Right kidney (tissue), 9 donors: Measurements from ENCODE around the gene GOLGA8S.
"Not testable (repeated sequence)": the region's sequence is repeated elsewhere in the genome, so short reads cannot be mapped to it uniquely, and the experiment has no call there.

ENCODE experiments used
- DNase-seq: peaks from one replicate; pipeline ENCODE4 v3.0.0-alpha.2; 2016
- long read RNA-seq, 8 donors: transcript quantifications; one replicate each; lab custom pipeline, GENCODE V29; 2026

The GOLGA8S gene
- long read RNA-seq, donor 1, result 0 reads
- long read RNA-seq, donor 2, result 0 reads
- long read RNA-seq, donor 3, result 0 reads
- long read RNA-seq, donor 4, result 0 reads
- long read RNA-seq, donor 5, result 0 reads
- long read RNA-seq, donor 6, result 0 reads
- long read RNA-seq, donor 7, result 0 reads
- long read RNA-seq, donor 8, result 0 reads

- DNase-seq, result not testable (repeated sequence)
Measured at GRCh38 chr15:23354448-23354847, at the start of gene GOLGA8S. TSS of gene GOLGA8S (plus strand) at chr15:23354748. CDS start at chr15:23354810, 62 bp downstream.

- DNase-seq, result not testable (repeated sequence)
Measured at GRCh38 chr15:23304805-23305204, 49.7 kb upstream of the GOLGA8S start.

- DNase-seq, result not testable (repeated sequence)
Measured at GRCh38 chr15:23305921-23306320, 48.6 kb upstream of the GOLGA8S start.

- not testable (repeated sequence) for DNase-seq
Measured at GRCh38 chr15:23311233-23311632, 43.3 kb upstream of the GOLGA8S start.

- DNase-seq, result not testable (repeated sequence)
Measured at GRCh38 chr15:23334096-23334495, 20.5 kb upstream of the GOLGA8S start, which contains the start of gene GOLGA6L26. TSS of gene GOLGA6L26 (minus strand) at chr15:23334196. CDS start at chr15:23334135, 61 bp downstream.

- not testable (repeated sequence) for DNase-seq
Measured at GRCh38 chr15:23362622-23363021, 8.1 kb downstream of the GOLGA8S start.

GRCh38 chr15:23364261-23364660 is 9.7 kb downstream of the GOLGA8S start:
- not testable (repeated sequence) for DNase-seq

- DNase-seq, result no peak
Measured at GRCh38 chr15:23370578-23370977, 16.0 kb downstream of the GOLGA8S start.

GRCh38 chr15:23371134-23371533 is 16.6 kb downstream of the GOLGA8S start:
- DNase-seq, result not testable (repeated sequence)

GRCh38 chr15:23371868-23372267 is 17.3 kb downstream of the GOLGA8S start:
- DNase-seq, result not testable (repeated sequence)

- DNase-seq, result no peak
Measured at GRCh38 chr15:23372284-23372683, 17.7 kb downstream of the GOLGA8S start.

- DNase-seq, result not testable (repeated sequence)
Measured at GRCh38 chr15:23372891-23373600, 18.5 kb downstream of the GOLGA8S start.

- DNase-seq, result not testable (repeated sequence)
Measured at GRCh38 chr15:23374226-23374625, 19.7 kb downstream of the GOLGA8S start.

GRCh38 chr15:23378946-23379345 is 24.4 kb downstream of the GOLGA8S start:
- not testable (repeated sequence) for DNase-seq

- not testable (repeated sequence) for DNase-seq
Measured at GRCh38 chr15:23380700-23381099, 26.2 kb downstream of the GOLGA8S start.

- DNase-seq, result not testable (repeated sequence)
Measured at GRCh38 chr15:23381192-23381591, 26.6 kb downstream of the GOLGA8S start.

- no peak for DNase-seq
Measured at GRCh38 chr15:23384371-23384770, 29.8 kb downstream of the GOLGA8S start.

GRCh38 chr15:23385886-23386430 is 31.4 kb downstream of the GOLGA8S start:
- no peak for DNase-seq

- no peak for DNase-seq
Measured at GRCh38 chr15:23387621-23388190, 33.2 kb downstream of the GOLGA8S start.

- no peak for DNase-seq
Measured at GRCh38 chr15:23395030-23395692, 40.6 kb downstream of the GOLGA8S start.

- DNase-seq, result no peak
Measured at GRCh38 chr15:23395832-23396231, 41.3 kb downstream of the GOLGA8S start.

- DNase-seq, result no peak
Measured at GRCh38 chr15:23397779-23398178, 43.2 kb downstream of the GOLGA8S start.

- not testable (repeated sequence) for DNase-seq
Measured at GRCh38 chr15:23398357-23398756, 43.8 kb downstream of the GOLGA8S start.
